Measurements from ENCODE around the gene SYT8.
"Not testable (repeated sequence)": the region's sequence is repeated elsewhere in the genome, so short reads cannot be mapped to it uniquely, and the experiment has no call there.

Gene SYT8

DNA sequence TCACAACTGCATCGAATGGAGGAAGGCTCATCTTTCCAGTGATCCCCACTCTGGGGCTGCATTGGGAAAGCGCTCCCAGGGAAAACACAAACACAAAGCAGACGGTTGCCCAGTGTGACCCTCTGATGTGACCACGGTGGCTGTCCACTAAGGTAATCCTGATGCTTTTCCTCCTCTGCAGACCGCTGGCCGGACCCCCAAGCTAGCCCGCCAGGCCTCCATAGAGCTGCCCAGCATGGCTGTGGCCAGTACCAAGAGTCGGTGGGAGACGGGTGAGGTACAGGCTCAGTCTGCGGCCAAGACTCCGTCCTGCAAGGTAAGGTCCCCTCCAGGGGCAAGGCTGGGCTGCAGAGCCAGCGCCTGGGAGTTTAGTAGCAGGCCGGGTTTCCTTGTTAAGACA is 51.8 kb downstream of the SYT8 start:
- not testable (repeated sequence) for DNase-seq (ENCODE audit: low read depth, low spot score)
